WTC11 (cell line): ENCODE measurements around the gene EHD4. TPM values are rescaled to one million over a fixed set of nuclear protein-coding genes. Genes with fewer than 3 reads are reported as not detected.

Source experiments
- ATAC-seq: fragments of 200-7000 bp; cut with Tn5 transposase; 2 replicates; pipeline ENCODE4 v1.10.0; 2021; ENCODE audit warnings: mild to moderate bottlenecking, moderate library complexity
- CTCF ChIA-PET: fragments of 300-600 bp; sonication (Branson Sonifier 250); formaldehyde crosslinking; loops from one replicate; lab custom pipeline; 2021; ENCODE audit warnings: antibody characterized with exemption; lab: Charles Lee
- POLR2A ChIA-PET: fragments of 350-600 bp; sonication (Branson Sonifier 250); formaldehyde crosslinking; loops from one replicate; lab custom pipeline; 2021; ENCODE audit warnings: antibody characterized with exemption; lab: Charles Lee
- DNase-seq: peaks from one replicate; pipeline ENCODE4 v3.0.0; 2021; ENCODE audit warnings: low spot score
- H3K27ac Mint-ChIP-seq: 2 replicates; pipeline ENCODE4 v1.8.0; 2021; ENCODE audit warnings: mixed read lengths
- H3K27me3 Mint-ChIP-seq: 2 replicates; pipeline ENCODE4 v1.8.0; 2021; ENCODE audit warnings: low read depth, mild to moderate bottlenecking, moderate library complexity, mixed read lengths
- H3K36me3 Mint-ChIP-seq: 2 replicates; pipeline ENCODE4 v1.8.0; 2021; ENCODE audit warnings: mixed read lengths
- H3K4me1 Mint-ChIP-seq: 2 replicates; pipeline ENCODE4 v1.8.0; 2022; ENCODE audit warnings: mixed read lengths
- H3K4me3 Mint-ChIP-seq: 2 replicates; pipeline ENCODE4 v1.8.0; 2021; ENCODE audit warnings: mild to moderate bottlenecking, moderate library complexity, mixed read lengths
- H3K9me3 Mint-ChIP-seq: 2 replicates; pipeline ENCODE4 v1.8.0; 2021; ENCODE audit warnings: mixed read lengths
- ARID4B ChIP-seq: sonication (generic); formaldehyde crosslinking; IDR thresholded peaks from 2 replicates; pipeline ENCODE4 v1.8.0; 2023; ENCODE audit warnings: missing genetic modification reagents, mild to moderate bottlenecking, borderline replicate concordance
- E2F1 ChIP-seq: sonication (generic); formaldehyde crosslinking; IDR thresholded peaks from 2 replicates; pipeline ENCODE4 v1.8.0; 2022; ENCODE audit warnings: mild to moderate bottlenecking, missing genetic modification reagents
- PRRX2 ChIP-seq: fragments of 250-450 bp; sonication (Bioruptor Pico); IDR thresholded peaks from 2 replicates; pipeline ENCODE4 v1.8.0; 2021; ENCODE audit warnings: mild to moderate bottlenecking
- RELA ChIP-seq: sonication (generic); formaldehyde crosslinking; IDR thresholded peaks from 2 replicates; pipeline ENCODE4 v1.8.1; 2022; ENCODE audit warnings: missing genetic modification reagents, mild to moderate bottlenecking, borderline replicate concordance
- TP53 ChIP-seq: sonication (generic); formaldehyde crosslinking; IDR thresholded peaks from 2 replicates; pipeline ENCODE4 v1.8.1; 2023; ENCODE audit warnings: mild to moderate bottlenecking, missing genetic modification reagents
- USF1 ChIP-seq: sonication (generic); formaldehyde crosslinking; IDR thresholded peaks from 2 replicates; pipeline ENCODE4 v1.8.0; 2022; ENCODE audit warnings: mild to moderate bottlenecking, missing genetic modification reagents
- ZMAT4 ChIP-seq: fragments of 250-450 bp; sonication (Bioruptor Pico); IDR thresholded peaks from 2 replicates; pipeline ENCODE4 v1.9.0; 2021; ENCODE audit warnings: mild to moderate bottlenecking
- ZNF121 ChIP-seq: sonication (generic); formaldehyde crosslinking; IDR thresholded peaks from 2 replicates; pipeline ENCODE4 v1.8.0; 2023; ENCODE audit warnings: missing genetic modification reagents
- ZNF263 ChIP-seq: sonication (generic); formaldehyde crosslinking; IDR thresholded peaks from 2 replicates; pipeline ENCODE4 v1.8.1; 2022; ENCODE audit warnings: low read depth, mild to moderate bottlenecking, moderate library complexity, missing genetic modification reagents
- ZNF281 ChIP-seq: sonication (generic); formaldehyde crosslinking; IDR thresholded peaks from 2 replicates; pipeline ENCODE4 v1.8.0; 2023; ENCODE audit warnings: mild to moderate bottlenecking, missing genetic modification reagents
- ZNF423 ChIP-seq: fragments of 250-450 bp; sonication (Bioruptor Pico); IDR thresholded peaks from 2 replicates; pipeline ENCODE4 v2.1.2; 2022; ENCODE audit warnings: mild to moderate bottlenecking, moderate library complexity
- ZNF425 ChIP-seq: fragments of 250-450 bp; sonication (Bioruptor Pico); conservative IDR thresholded peaks from 2 replicates; pipeline ENCODE4 v1.9.0; 2021; ENCODE audit warnings: mild to moderate bottlenecking
- total RNA-seq: library from RNA; stranded (reverse); gene quantifications from 3 replicates; pipeline ENCODE4 v1.2.3, GENCODE V29; 2021

The EHD4 gene
- total RNA-seq, 1 experiment from 2014 or later = 23.9 TPM

GRCh38 chr15:41996376-41996775 is 24.0 kb upstream of the EHD4 start:
- ChIA-PET CTCF (interaction anchor here (0.6 kb wide), 1 partner anchor 574 kb away, joined by 6 read pairs; no protein-coding TSS in a partner anchor), POLR2A (no interaction called here)
- H3K36me3 Mint-ChIP-seq = no peaks in the 10 kb centered on the region
- H3K4me1 Mint-ChIP-seq = no peaks in the 10 kb centered on the region
- H3K27ac Mint-ChIP-seq = no peak overlapping the region
- no peaks in the 10 kb centered on the region for H3K9me3 Mint-ChIP-seq
- no peaks in the 10 kb centered on the region; the same call in 1 of the 2 replicates for H3K27me3 Mint-ChIP-seq
- ATAC-seq (no peak), DNase-seq (no peak)
- H3K4me3 Mint-ChIP-seq = no peak overlapping the region
- no peak for TF ChIP-seq PRRX2 (CRISPR knock-in tag)
- TF ChIP-seq USF1 (CRISPR knock-in tag) = no peak
- no peak for TF ChIP-seq ZNF121 (CRISPR knock-in tag)

GRCh38 chr15:41995476-41995855 is 23.1 kb upstream of the EHD4 start:
- TF ChIP-seq E2F1 (CRISPR knock-in tag) (no peak), TP53 (no peak), ZNF263 (CRISPR knock-in tag) (no peak), ZNF281 (CRISPR knock-in tag) (no peak), ZNF423 (CRISPR knock-in tag) (no peak), ZMAT4 (no peak), ARID4B (CRISPR knock-in tag) (no peak), ZNF425 (CRISPR knock-in tag) (no peak), RELA (CRISPR knock-in tag) (no peak)
- ATAC-seq (no peak), DNase-seq (no peak)
- Mint-ChIP-seq H3K27me3 (no peaks in the 10 kb centered on the region; the same call in 1 of the 2 replicates), H3K27ac (no peak overlapping the region), H3K4me1 (no peaks in the 10 kb centered on the region), H3K9me3 (no peaks in the 10 kb centered on the region), H3K36me3 (no peaks in the 10 kb centered on the region), H3K4me3 (no peak overlapping the region)
- ChIA-PET POLR2A (no interaction called here), CTCF (interaction anchor here (0.6 to 1.6 kb wide), 3 partner anchors 61 to 575 kb away, joined by 4 to 6 read pairs (median 5); no protein-coding TSS in a partner anchor)
